Head of caudate nucleus (tissue), 42 donors: ENCODE measurements around the gene ANKDD1B.

Source experiments
- DNase-seq, 42 donors: peaks; one replicate each; pipeline versions ENCODE4 v3.0.0 to v3.0.0-alpha.2; 2020 to 2021; ENCODE audit warnings: mixed read lengths in 7 of 42
- intact Hi-C: fragments of 100-400 bp; cut with DNase I; formaldehyde crosslinking; loops from one replicate; pipeline ENCODE4 v1.15.0; 2022

ANKDD1B gene

GRCh38 chr5:75654693-75655295 is 43.5 kb downstream of the ANKDD1B start:
- intact Hi-C loops = no loop called here
- DNase-seq = no peak

- intact Hi-C loops = no loop called here
- peak in 40 of 42 donors; percentile 30 to 78 (median 52) for DNase-seq
These were observed 45.2 kb downstream of the ANKDD1B start for GRCh38 chr5:75656311-75657003.

- intact Hi-C loops = no loop called here
These were observed 48.7 kb downstream of the ANKDD1B start for GRCh38 chr5:75659791-75660450.

GRCh38 chr5:75660678-75661465 is 49.6 kb downstream of the ANKDD1B start:
- no peak for DNase-seq
- intact Hi-C loops = no loop called here

More at GRCh38 chr5:75659791-75660450, 48.7 kb downstream of the ANKDD1B start:
- no peak for DNase-seq

- no peak for DNase-seq
- intact Hi-C loops = no loop called here
These were observed 50.8 kb downstream of the ANKDD1B start for GRCh38 chr5:75662061-75662460.

- intact Hi-C loops = no loop called here
- peak in 6 of 42 donors; percentile 5 to 42 (median 28) for DNase-seq
These were observed 52.5 kb downstream of the ANKDD1B start for GRCh38 chr5:75663579-75664284.

GRCh38 chr5:75664979-75665378 is 53.7 kb downstream of the ANKDD1B start:
- no peak for DNase-seq

GRCh38 chr5:75666801-75667200 is 55.5 kb downstream of the ANKDD1B start:
- intact Hi-C loops = no loop called here
- DNase-seq = no peak

More at GRCh38 chr5:75664979-75665378, 53.7 kb downstream of the ANKDD1B start:
- intact Hi-C loops = no loop called here

- DNase-seq = no peak
- intact Hi-C loops = no loop called here
These were observed 56.3 kb downstream of the ANKDD1B start for GRCh38 chr5:75667586-75667985.

GRCh38 chr5:75668445-75668844 is 57.2 kb downstream of the ANKDD1B start:
- intact Hi-C loops = no loop called here
- DNase-seq = no peak

- intact Hi-C loops = no loop called here
- peak in 1 of 42 donors; percentile 33 for DNase-seq
These were observed 57.9 kb downstream of the ANKDD1B start for GRCh38 chr5:75668977-75669689.

- intact Hi-C loops = loop anchor here (10.0 kb wide), 1 partner anchor 436 kb away; the partner anchor contains the start of gene ANKRD31
- no peak for DNase-seq
These were observed 59.3 kb downstream of the ANKDD1B start for GRCh38 chr5:75670577-75670976.

- no peak for DNase-seq
- intact Hi-C loops = loop anchor here (10.0 kb wide), 1 partner anchor 437 kb away; the partner anchor contains the start of gene ANKRD31
These were observed 60.3 kb downstream of the ANKDD1B start for GRCh38 chr5:75671506-75671905.

GRCh38 chr5:75672616-75673015 is 61.4 kb downstream of the ANKDD1B start:
- no peak for DNase-seq
- intact Hi-C loops = loop anchor here (10.0 kb wide), 1 partner anchor 438 kb away; the partner anchor contains the start of gene ANKRD31

- intact Hi-C loops = loop anchor here (10.0 kb wide), 1 partner anchor 441 kb away; the partner anchor contains the start of gene ANKRD31
- DNase-seq = no peak
These were observed 64.5 kb downstream of the ANKDD1B start for GRCh38 chr5:75675783-75676182.

GRCh38 chr5:75677607-75678006 is 66.4 kb downstream of the ANKDD1B start:
- no peak for DNase-seq

GRCh38 chr5:75678155-75678554 is 66.9 kb downstream of the ANKDD1B start:
- intact Hi-C loops = loop anchor here (10.0 kb wide), 1 partner anchor 443 kb away; the partner anchor contains the start of gene ANKRD31
- DNase-seq = no peak

More at GRCh38 chr5:75677607-75678006, 66.4 kb downstream of the ANKDD1B start:
- intact Hi-C loops = loop anchor here (10.0 kb wide), 1 partner anchor 443 kb away; the partner anchor contains the start of gene ANKRD31
